Measurements from ENCODE around the gene THTPA.
"Not testable (repeated sequence)": the region's sequence is repeated elsewhere in the genome, so short reads cannot be mapped to it uniquely, and the experiment has no call there.

The THTPA gene

GRCh38 chr14:23568021-23568599, 12.0 kb downstream of the THTPA start:
- DNase-seq = no peak

GRCh38 chr14:23568600-23569331, 12.7 kb downstream of the THTPA start:
- DNase-seq = peak; percentile 60

- peak; percentile 69 for DNase-seq
Measured at GRCh38 chr14:23569443-23570151, 13.5 kb downstream of the THTPA start.

GRCh38 chr14:23570806-23571483, 14.9 kb downstream of the THTPA start:
- DNase-seq = no peak

DNA sequence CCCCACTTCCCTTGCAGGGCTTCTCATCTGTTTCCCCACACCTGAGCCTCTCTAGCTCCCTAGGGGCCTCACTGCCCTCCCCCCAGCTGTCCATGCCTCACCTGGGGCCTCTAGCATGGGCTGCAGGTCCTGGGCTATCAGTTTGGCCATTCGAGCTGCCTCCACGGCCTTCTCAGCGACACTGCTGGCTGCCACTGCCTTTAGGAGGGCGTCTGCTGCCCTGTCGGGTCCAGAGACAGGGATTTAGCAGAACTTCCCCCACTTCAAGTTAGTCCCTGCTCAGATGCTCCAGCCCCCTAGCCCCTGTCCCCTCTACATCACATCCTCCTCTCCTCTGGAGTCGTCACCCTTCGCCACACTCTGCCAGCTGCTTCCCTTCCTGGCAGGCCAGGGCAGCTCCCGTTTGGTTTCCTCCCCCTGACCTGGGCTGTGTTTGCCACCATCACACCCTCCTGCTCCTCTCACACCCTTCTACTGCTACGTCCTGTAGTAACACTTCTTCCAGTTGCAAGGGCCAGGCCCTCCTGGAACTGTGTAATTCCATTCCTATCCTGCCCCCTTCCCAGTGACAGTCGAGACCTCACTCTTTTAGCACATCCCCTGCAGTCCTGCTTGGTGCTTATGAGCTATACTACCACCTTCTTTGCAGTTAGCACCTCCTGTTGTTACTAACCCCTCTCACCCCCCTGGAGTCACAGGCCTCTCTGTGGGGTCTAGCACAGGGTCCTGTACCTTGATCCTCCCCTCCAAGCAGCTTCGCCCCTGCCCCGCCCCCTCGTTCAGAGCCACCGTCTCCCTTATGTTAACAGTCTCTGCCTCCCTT, 15.8 kb downstream of the THTPA start:
- DNase-seq = no peak

DNA sequence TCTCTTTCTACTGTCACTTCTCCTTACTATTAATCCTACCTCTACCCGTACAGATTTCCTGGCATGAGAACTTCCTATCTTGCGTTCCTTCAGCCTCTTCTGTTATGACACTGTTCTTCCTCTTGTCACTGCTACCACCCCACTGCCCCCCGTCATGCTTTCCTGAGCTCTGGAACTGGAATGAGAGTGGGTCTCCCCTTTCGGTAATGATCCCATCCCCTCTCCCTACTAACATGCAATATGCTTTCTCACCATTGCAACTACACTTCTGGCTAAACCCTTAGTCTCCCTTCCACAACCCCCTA, 16.4 kb downstream of the THTPA start:
- no peak for DNase-seq

DNA sequence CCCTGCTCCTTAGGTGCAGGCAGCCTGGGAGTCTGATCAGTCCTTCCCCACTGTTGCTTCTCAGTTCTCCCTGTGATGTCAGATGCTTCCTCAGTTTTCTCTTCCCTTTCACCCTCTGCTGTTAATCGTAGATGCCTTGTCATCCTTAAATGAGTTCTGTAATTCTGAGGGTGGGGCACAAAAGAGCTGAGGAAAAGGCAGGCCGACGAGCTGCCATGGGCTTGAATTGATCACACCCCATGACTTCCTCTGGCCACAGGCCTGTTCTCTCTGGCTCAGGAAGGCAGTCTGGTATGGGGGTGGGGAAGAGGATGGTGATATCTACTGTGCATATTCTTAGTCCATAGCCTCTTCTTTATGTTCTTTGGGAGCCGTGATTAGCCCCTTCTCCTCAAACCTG, 16.8 kb downstream of the THTPA start:
- DNase-seq = peak; percentile 30

- DNase-seq = no peak
Measured at GRCh38 chr14:23573384-23574015, 17.4 kb downstream of the THTPA start.

DNA sequence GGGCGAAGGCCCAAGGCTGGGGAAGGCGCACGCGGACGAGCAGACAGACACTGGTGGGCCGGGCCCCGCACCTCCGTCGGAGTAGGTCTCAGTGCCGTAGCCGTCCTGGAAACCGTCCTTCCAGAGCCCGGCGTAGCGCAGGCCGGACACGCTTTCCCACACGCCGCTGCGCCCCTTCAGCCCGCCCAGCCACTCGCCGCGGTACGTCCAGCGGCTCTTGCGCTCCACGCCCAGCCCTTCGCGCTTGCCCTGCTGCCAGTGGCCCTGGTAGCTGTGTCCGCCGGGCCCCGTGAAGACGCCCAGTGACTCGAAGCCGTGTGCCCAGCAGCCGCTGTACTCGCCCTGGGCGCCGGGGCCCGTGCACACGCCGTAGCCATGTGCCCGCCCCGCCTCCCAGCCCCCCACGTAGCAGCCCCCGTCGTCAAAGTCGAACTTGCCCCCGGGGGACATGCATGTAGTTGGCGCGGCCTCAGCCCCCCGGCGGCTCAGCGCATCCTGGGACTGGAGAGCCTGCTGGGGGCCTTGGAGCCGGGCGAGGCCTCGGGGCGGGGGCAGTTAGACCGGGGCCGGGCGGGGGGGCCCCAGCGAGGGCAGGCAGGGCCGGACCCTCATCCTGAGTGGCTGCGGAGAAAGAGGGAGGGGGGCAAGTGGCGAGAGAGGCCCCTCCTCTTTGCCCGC, 21.1 kb downstream of the THTPA start:
- no peak for DNase-seq

- no peak for DNase-seq
Measured at GRCh38 chr14:23577710-23578392, 21.8 kb downstream of the THTPA start.

DNA sequence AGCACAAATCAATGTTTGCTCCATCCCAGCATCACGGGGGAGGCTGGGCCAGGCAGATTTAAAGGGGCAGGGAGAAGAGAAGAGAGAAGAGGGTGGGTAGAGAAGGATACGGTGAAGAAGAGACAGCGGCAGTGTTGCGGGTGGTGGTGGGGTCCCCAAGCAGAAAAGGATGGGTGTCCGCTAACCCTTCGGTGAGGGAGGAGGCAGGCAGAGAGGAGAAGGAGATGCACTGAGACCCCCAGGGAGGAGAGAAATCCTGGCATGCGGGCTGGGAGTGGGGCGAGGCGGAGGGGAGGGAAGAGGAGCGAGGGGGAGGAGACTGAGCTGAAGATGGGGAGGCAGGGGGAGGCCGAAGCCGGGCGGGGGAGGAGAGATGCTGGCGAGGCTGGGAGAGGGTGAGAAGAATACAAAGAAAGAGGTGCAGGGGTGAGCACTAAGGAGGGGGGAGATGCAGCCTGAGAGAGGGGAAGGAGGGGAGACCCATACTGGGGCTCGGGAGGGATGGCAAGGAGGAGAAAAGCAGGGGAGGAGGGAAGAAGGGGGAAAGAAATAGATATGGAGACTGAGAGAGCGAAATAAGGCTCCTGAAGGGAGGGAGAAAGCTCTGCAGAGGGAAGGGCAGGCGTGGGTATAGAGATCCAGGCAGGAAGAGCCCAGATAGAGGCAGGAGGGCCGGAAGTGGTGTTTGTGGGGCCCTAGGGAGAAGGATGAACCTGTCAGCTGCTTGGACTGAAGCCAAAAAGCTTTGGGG, 22.7 kb downstream of the THTPA start, which contains the start of gene JPH4:
Gene JPH4, minus strand, starts transcription at position 231 of the 751 bp plus-strand sequence. CDS start 1,337 bp downstream, outside the sequence.
- no peak for DNase-seq

DNA sequence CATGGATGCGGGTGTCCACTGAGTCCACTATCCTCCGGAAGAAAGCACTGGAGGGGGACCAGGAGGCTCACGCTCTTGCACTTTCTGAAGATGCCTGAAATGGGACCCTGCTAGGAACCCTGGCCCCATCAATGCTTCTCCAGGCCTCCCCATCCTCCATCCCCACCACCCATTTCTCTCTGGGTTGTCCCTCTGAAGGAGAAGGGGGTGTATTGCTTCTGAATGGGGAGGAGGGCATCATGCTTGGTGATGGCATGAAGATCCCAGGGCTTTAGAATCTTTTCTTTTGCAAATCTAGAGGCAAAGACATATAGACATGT, 23.2 kb downstream of the THTPA start:
- DNase-seq = no peak

DNA sequence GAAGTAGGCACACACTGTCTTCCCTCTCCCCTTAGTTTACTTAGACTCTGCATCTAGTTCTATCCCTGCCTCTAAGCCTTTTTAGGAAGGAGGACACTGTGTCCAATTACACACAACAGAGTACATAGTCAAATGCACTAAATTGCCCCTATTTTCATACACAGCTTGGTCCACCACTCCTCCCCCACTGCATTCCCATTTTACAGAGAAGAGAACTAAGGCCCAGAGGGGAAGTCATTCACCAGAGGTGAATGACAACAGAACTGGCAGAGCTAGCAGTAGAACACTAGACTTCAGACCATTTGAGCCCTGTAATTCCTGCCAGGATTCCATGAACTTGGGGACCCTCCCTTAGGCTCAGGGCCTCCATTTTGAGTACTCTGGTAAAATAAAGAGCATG, 23.7 kb downstream of the THTPA start:
- DNase-seq = no peak

GRCh38 chr14:23580152-23580926, 24.3 kb downstream of the THTPA start:
- no peak for DNase-seq

GRCh38 chr14:23580948-23581281, 24.8 kb downstream of the THTPA start:
- no peak for DNase-seq

- no peak for DNase-seq
Measured at GRCh38 chr14:23582906-23583760, 27.1 kb downstream of the THTPA start.

- not testable (repeated sequence) for DNase-seq
Measured at GRCh38 chr14:23583761-23584526, 27.9 kb downstream of the THTPA start.
